ENCODE measurements around the gene PAFAH1B1.

DNA sequence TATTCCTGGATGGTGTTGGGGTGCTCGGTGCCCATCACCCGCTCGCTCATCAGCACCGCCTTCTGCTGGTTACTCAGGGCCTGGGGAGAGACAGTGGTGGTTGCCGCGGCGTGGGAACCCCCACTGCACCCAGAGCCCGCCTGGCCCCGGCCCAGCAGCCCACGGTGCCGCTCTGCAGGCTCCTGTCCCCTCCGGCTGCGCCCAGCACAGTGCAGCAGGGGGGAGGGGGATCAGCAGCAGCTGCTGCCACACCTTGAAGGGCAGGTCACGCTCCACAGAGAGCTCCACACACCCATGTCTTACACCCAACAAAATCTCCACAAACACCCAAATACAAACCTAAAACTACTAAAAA lies 99.3 kb downstream of the PAFAH1B1 start:
- TF ChIP-seq, protein P1, sequence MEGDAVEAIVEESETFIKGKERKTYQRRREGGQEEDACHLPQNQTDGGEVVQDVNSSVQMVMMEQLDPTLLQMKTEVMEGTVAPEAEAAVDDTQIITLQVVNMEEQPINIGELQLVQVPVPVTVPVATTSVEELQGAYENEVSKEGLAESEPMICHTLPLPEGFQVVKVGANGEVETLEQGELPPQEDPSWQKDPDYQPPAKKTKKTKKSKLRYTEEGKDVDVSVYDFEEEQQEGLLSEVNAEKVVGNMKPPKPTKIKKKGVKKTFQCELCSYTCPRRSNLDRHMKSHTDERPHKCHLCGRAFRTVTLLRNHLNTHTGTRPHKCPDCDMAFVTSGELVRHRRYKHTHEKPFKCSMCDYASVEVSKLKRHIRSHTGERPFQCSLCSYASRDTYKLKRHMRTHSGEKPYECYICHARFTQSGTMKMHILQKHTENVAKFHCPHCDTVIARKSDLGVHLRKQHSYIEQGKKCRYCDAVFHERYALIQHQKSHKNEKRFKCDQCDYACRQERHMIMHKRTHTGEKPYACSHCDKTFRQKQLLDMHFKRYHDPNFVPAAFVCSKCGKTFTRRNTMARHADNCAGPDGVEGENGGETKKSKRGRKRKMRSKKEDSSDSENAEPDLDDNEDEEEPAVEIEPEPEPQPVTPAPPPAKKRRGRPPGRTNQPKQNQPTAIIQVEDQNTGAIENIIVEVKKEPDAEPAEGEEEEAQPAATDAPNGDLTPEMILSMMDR (IDR thresholded peaks at IDR 0.05; ENCODE audit: low read depth, low read length, missing input control): no peak
- no peak for TF ChIP-seq ZBTB33 (IDR thresholded peaks at IDR 0.05)
